Neural cell (in vitro differentiated cells): ENCODE results near the gene PIM2. TPM values are rescaled to one million over a fixed set of nuclear protein-coding genes. Genes with fewer than 3 reads are reported as not detected.

ENCODE experiments used
- H2AFZ ChIP-seq: fragments of 200-600, 300-800 bp; sonication (generic), shearing (Covaris generic); 2 replicates; pipeline ENCODE4 v1.6.0; 2014; ENCODE audit warnings: low read depth, mild to moderate bottlenecking, antibody characterized with exemption, low read length, moderate library complexity
- H3F3A ChIP-seq: fragments of 200-600 bp; shearing (Covaris generic); 2 replicates; pipeline ENCODE4 v1.6.1; 2016; ENCODE audit warnings: mild to moderate bottlenecking, moderate library complexity, mixed read lengths, antibody characterized with exemption, low read length; ENCODE audit not compliant: insufficient read depth, poor library complexity, severe bottlenecking
- H3K27ac ChIP-seq: fragments of 200-600, 300-800 bp; sonication (generic), shearing (Covaris generic); 2 replicates; pipeline ENCODE4 v1.5.1; 2014; ENCODE audit warnings: mild to moderate bottlenecking, low read length, moderate library complexity
- H3K27me3 ChIP-seq: fragments of 300-800, 200-600 bp; sonication (generic), shearing (Covaris generic); 2 replicates; pipeline ENCODE4 v1.6.0; 2014; ENCODE audit warnings: mild to moderate bottlenecking, low read depth, low read length, moderate library complexity; ENCODE audit not compliant: insufficient read depth
- H3K36me3 ChIP-seq: fragments of 300-800, 200-600 bp; sonication (generic), shearing (Covaris generic); 2 replicates; pipeline ENCODE4 v1.5.1; 2014; ENCODE audit warnings: mild to moderate bottlenecking, antibody characterized with exemption, low read length, moderate library complexity; ENCODE audit not compliant: insufficient read depth
- H3K4me2 ChIP-seq: fragments of 300-800, 200-600 bp; sonication (generic), shearing (Covaris generic); 2 replicates; pipeline ENCODE4 v1.6.0; 2014; ENCODE audit warnings: mild to moderate bottlenecking, low read length
- H3K4me3 ChIP-seq: fragments of 300-800, 200-600 bp; sonication (generic), shearing (Covaris generic); 2 replicates; pipeline ENCODE4 v1.5.1; 2014; ENCODE audit warnings: mild to moderate bottlenecking, low read length, moderate library complexity
- H3K79me2 ChIP-seq: fragments of 200-600 bp; shearing (Covaris generic); replicated peaks from 2 replicates; pipeline ENCODE4 v1.6.0; 2014; ENCODE audit warnings: mild to moderate bottlenecking, low read length, moderate library complexity; ENCODE audit not compliant: insufficient read depth
- H3K9ac ChIP-seq: fragments of 300-800, 200-600 bp; sonication (generic), shearing (Covaris generic); 2 replicates; pipeline ENCODE4 v1.6.1; 2016; ENCODE audit warnings: mild to moderate bottlenecking, low read length, mixed read lengths
- H3K9me2 ChIP-seq: fragments of 200-600 bp; shearing (Covaris generic); 2 replicates; pipeline ENCODE4 v1.6.1; 2016; ENCODE audit warnings: mild to moderate bottlenecking, low read length, mixed read lengths; ENCODE audit not compliant: insufficient read depth
- H3K9me3 ChIP-seq: fragments of 200-600, 300-800 bp; sonication (generic), shearing (Covaris generic); 2 replicates; pipeline ENCODE4 v1.6.1; 2016; ENCODE audit warnings: mild to moderate bottlenecking, mixed run types, low read length, moderate library complexity, mixed read lengths
- H4K20me1 ChIP-seq: fragments of 200-600 bp; shearing (Covaris generic); 2 replicates; pipeline ENCODE4 v1.6.1; 2016; ENCODE audit warnings: mild to moderate bottlenecking, mixed run types; ENCODE audit not compliant: insufficient read depth
- EP300 ChIP-seq: fragments of 450-650 bp; conservative IDR thresholded peaks from 2 replicates; pipeline ENCODE4 v1.6.1; 2014; ENCODE audit warnings: antibody characterized with exemption, mild to moderate bottlenecking, moderate library complexity; ENCODE audit not compliant: poor library complexity, severe bottlenecking
- EZH2 ChIP-seq: fragments of 200-600, 300-800 bp; shearing (Covaris generic), sonication (generic); IDR thresholded peaks from 2 replicates; pipeline ENCODE4 v1.6.1; 2014; ENCODE audit warnings: antibody characterized with exemption, low read length, borderline replicate concordance, mild to moderate bottlenecking; ENCODE audit not compliant: insufficient read depth, poor library complexity, severe bottlenecking
- MXI1 ChIP-seq: fragments of 450-650 bp; conservative IDR thresholded peaks from 2 replicates; pipeline ENCODE4 v1.6.1; 2014; ENCODE audit warnings: antibody characterized with exemption, mild to moderate bottlenecking; ENCODE audit not compliant: poor library complexity, severe bottlenecking
- POLR2AphosphoS5 ChIP-seq: IDR thresholded peaks from 2 replicates; pipeline ENCODE4 v1.6.1; 2012
- RAD21 ChIP-seq: fragments of 450-650 bp; conservative IDR thresholded peaks from 2 replicates; pipeline ENCODE4 v1.6.1; 2014; ENCODE audit warnings: antibody characterized with exemption, mild to moderate bottlenecking, moderate library complexity
- REST ChIP-seq: IDR thresholded peaks from 2 replicates; pipeline ENCODE4 v1.6.1; 2012; ENCODE audit warnings: borderline replicate concordance
- SMC3 ChIP-seq: fragments of 450-650 bp; conservative IDR thresholded peaks from 2 replicates; pipeline ENCODE4 v1.6.1; 2014; ENCODE audit warnings: antibody characterized with exemption, mild to moderate bottlenecking, moderate library complexity; ENCODE audit not compliant: poor library complexity
- TAF1 ChIP-seq: IDR thresholded peaks from 2 replicates; pipeline ENCODE4 v1.6.1; 2012; ENCODE audit warnings: low read depth
- polyA plus RNA-seq: library from polyadenylated mRNA; depleted of rRNA; stranded (reverse); fragments of >200 nt; gene quantifications from 2 replicates; pipeline ENCODE4 v1.2.3, GENCODE V29; 2014
- TF ChIP-seq, protein P1 (sequence below): fragments of 450-650 bp; IDR thresholded peaks from 2 replicates; pipeline ENCODE4 v1.5.1; 2014; ENCODE audit warnings: antibody characterized with exemption, mild to moderate bottlenecking, moderate library complexity; ENCODE audit not compliant: poor library complexity, severe bottlenecking

PIM2 gene
- polyA plus RNA-seq, 1 donor from 2014 or later, result 8.9 TPM

DNA sequence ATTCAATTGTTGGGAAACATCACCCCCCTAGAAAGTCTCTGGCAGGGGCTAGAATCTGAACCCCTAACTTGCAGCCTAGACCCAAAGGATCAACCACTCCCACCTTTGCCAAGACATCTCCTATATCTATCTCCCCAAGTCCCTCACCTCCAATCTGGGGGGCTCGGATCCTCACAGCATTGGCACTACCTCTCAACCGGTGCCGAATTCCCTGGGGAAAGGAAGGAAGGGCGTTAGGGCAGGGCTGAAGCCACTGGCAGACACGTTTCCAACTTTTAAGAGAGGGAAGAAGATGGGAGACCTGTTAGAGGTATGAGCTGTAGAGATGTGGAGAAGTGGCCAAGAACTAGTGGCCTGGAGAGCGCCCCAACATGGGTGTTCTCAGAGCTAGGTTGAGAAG lies 23.9 kb downstream of the PIM2 start:
- TF ChIP-seq SMC3 (no peak), REST (no peak), TAF1 (no peak), RAD21 (no peak), EZH2 (no peak), POLR2AphosphoS5 (no peak), EP300 (no peak), MXI1 (no peak)
- TF ChIP-seq, protein P1, sequence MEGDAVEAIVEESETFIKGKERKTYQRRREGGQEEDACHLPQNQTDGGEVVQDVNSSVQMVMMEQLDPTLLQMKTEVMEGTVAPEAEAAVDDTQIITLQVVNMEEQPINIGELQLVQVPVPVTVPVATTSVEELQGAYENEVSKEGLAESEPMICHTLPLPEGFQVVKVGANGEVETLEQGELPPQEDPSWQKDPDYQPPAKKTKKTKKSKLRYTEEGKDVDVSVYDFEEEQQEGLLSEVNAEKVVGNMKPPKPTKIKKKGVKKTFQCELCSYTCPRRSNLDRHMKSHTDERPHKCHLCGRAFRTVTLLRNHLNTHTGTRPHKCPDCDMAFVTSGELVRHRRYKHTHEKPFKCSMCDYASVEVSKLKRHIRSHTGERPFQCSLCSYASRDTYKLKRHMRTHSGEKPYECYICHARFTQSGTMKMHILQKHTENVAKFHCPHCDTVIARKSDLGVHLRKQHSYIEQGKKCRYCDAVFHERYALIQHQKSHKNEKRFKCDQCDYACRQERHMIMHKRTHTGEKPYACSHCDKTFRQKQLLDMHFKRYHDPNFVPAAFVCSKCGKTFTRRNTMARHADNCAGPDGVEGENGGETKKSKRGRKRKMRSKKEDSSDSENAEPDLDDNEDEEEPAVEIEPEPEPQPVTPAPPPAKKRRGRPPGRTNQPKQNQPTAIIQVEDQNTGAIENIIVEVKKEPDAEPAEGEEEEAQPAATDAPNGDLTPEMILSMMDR, result no peak
- no peaks in the 10 kb centered on the region for H3F3A ChIP-seq
- no peaks in the 10 kb centered on the region for H3K36me3 ChIP-seq
- H2AFZ ChIP-seq, result no peak overlapping the region
- H3K4me2 ChIP-seq, result no peak overlapping the region
- no peaks in the 10 kb centered on the region for H3K27me3 ChIP-seq
- H4K20me1 ChIP-seq, result no peaks in the 10 kb centered on the region
- H3K9ac ChIP-seq, result no peak overlapping the region
- no peak overlapping the region for H3K4me3 ChIP-seq
- H3K9me3 ChIP-seq, result no peaks in the 10 kb centered on the region
- peaks cover 10% of the 10 kb centered on the region for H3K79me2 ChIP-seq
- no peak overlapping the region for H3K27ac ChIP-seq
- no peaks in the 10 kb centered on the region for H3K9me2 ChIP-seq

GRCh38 chrX:48893556-48894348 lies 25.1 kb downstream of the PIM2 start:
- H3K4me3 ChIP-seq, result no peak overlapping the region
- TF ChIP-seq TAF1 (no peak), SMC3 (no peak)
- TF ChIP-seq, protein P1, result no peak
- no peaks in the 10 kb centered on the region for H3K9me2 ChIP-seq
- no peaks in the 10 kb centered on the region for H3F3A ChIP-seq
- no peaks in the 10 kb centered on the region for H3K27me3 ChIP-seq
- H3K4me2 ChIP-seq, result no peak overlapping the region
- H3K9me3 ChIP-seq, result no peaks in the 10 kb centered on the region
- no peaks in the 10 kb centered on the region for H4K20me1 ChIP-seq
- H3K79me2 ChIP-seq, result peaks cover 10% of the 10 kb centered on the region
- H2AFZ ChIP-seq, result no peak overlapping the region
- H3K9ac ChIP-seq, result no peak overlapping the region
- no peaks in the 10 kb centered on the region for H3K36me3 ChIP-seq
- H3K27ac ChIP-seq, result no peak overlapping the region
